ENCODE results near the gene SLC25A3.

GRCh38 chr12:98575013-98575412 is 18.5 kb upstream of the SLC25A3 start:
- TF ChIP-seq ZNF274 (IDR thresholded peaks at IDR 0.05; ENCODE audit: low read depth, low read length): no peak
- TF ChIP-seq YY1 (IDR thresholded peaks at IDR 0.05; ENCODE audit: insufficient read depth, insufficient read length): no peak

Data from NT2/D1 (cell line).